CD8-positive, alpha-beta memory T cell (primary cell): ENCODE measurements around the gene NHSL1. TPM values are rescaled to one million over a fixed set of nuclear protein-coding genes. Genes with fewer than 3 reads are reported as not detected.

Experiments
- CTCF ChIA-PET: fragments of 350-600 bp; sonication (Branson Sonifier 250); formaldehyde crosslinking; loops from one replicate; lab custom pipeline; 2021; ENCODE audit warnings: antibody characterized with exemption; lab: Charles Lee
- POLR2A ChIA-PET: fragments of 350-600 bp; sonication (Branson Sonifier 250); formaldehyde crosslinking; loops from one replicate; lab custom pipeline; 2021; ENCODE audit warnings: antibody characterized with exemption; lab: Charles Lee
- DNase-seq, 5 donors: peaks; one replicate each; pipeline versions ENCODE4 v3.0.0 to v3.0.0-alpha.2; 2020 to 2022; ENCODE audit warnings: mixed read lengths in 1 of 5
- H3K27ac ChIP-seq: one replicate; pipeline ENCODE4 v1.7.0; 2013; ENCODE audit warnings: low read depth, mild to moderate bottlenecking, low read length, moderate library complexity
- H3K27me3 ChIP-seq: 2 replicates; pipeline ENCODE4 v1.7.0; 2013; ENCODE audit warnings: low read length, mild to moderate bottlenecking; ENCODE audit not compliant: insufficient read depth, poor library complexity, severe bottlenecking
- H3K36me3 ChIP-seq: 2 replicates; pipeline ENCODE4 v1.7.0; 2013; ENCODE audit warnings: mild to moderate bottlenecking, low read length, moderate library complexity; ENCODE audit not compliant: insufficient read depth
- H3K4me1 ChIP-seq: 2 replicates; pipeline ENCODE4 v1.7.0; 2013; ENCODE audit warnings: mild to moderate bottlenecking, low read length, moderate library complexity; ENCODE audit not compliant: insufficient read depth
- H3K4me3 ChIP-seq: 2 replicates; pipeline ENCODE4 v1.7.0; 2013; ENCODE audit warnings: mild to moderate bottlenecking, low read length
- H3K9me3 ChIP-seq: 2 replicates; pipeline ENCODE4 v1.7.0; 2013; ENCODE audit warnings: mild to moderate bottlenecking, low read length
- H3K27ac Mint-ChIP-seq, 8 donors: one replicate each; pipeline ENCODE4 v1.8.0; 2020 to 2021; ENCODE audit warnings: mixed read lengths in 8 of 8, mild to moderate bottlenecking in 6 of 8, inconsistent platforms in 3 of 8, moderate library complexity in 3 of 8
- H3K27me3 Mint-ChIP-seq, 2 donors: one replicate each; pipeline ENCODE4 v1.8.0; 2020 to 2021; ENCODE audit warnings: mixed read lengths in 2 of 2, mild to moderate bottlenecking in 1 of 2, moderate library complexity in 1 of 2
- H3K36me3 Mint-ChIP-seq, 3 donors: one replicate each; pipeline ENCODE4 v1.8.0; 2020 to 2021; ENCODE audit warnings: mixed read lengths in 3 of 3, inconsistent platforms in 1 of 3, mild to moderate bottlenecking in 1 of 3
- H3K4me1 Mint-ChIP-seq, 3 donors: one replicate each; pipeline ENCODE4 v1.8.0; 2020 to 2021; ENCODE audit warnings: mixed read lengths in 3 of 3, inconsistent platforms in 1 of 3, mild to moderate bottlenecking in 1 of 3
- H3K4me3 Mint-ChIP-seq, 7 donors: one replicate each; pipeline ENCODE4 v1.8.0; 2020 to 2021; ENCODE audit warnings: mixed read lengths in 7 of 7, mild to moderate bottlenecking in 6 of 7, moderate library complexity in 4 of 7, inconsistent platforms in 2 of 7
- H3K9me3 Mint-ChIP-seq, 5 donors: one replicate each; pipeline ENCODE4 v1.8.0; 2020 to 2022; ENCODE audit warnings: mixed read lengths in 5 of 5, mild to moderate bottlenecking in 3 of 5, moderate library complexity in 2 of 5, inconsistent platforms in 1 of 5
- polyA plus RNA-seq: library from polyadenylated mRNA; unstranded; fragments of 300-500 nt; fragmentation: Illumina TruSeq; gene quantifications from one replicate; pipeline ENCODE4 v1.2.3, GENCODE V29; 2021
- total RNA-seq, 2 experiments: library from RNA; stranded (reverse); gene quantifications; one replicate each; pipeline ENCODE4 v1.2.3, GENCODE V29; 2021

NHSL1 gene
- total and polyA plus RNA-seq, 3 experiments from 2014 or later: 0.71 to 0.72 TPM; not detected in 1

- H3K27me3 ChIP-seq: no peaks in the 10 kb centered on the region
- Mint-ChIP-seq H3K27ac (peak overlapping the region in 3 of 8 donors; percentile 20 to 78 (median 68)), H3K4me3 (peak overlapping the region in 1 of 7 donors; percentile 37), H3K27me3 (peaks cover 0 to 1% of the 10 kb centered on the region in 2 donors), H3K9me3 (no peaks in the 10 kb centered on the region), H3K36me3 (peaks cover 11 to 88% (median 35%) of the 10 kb centered on the region in 3 donors), H3K4me1 (peaks cover 17 to 34% (median 29%) of the 10 kb centered on the region in 3 donors)
- no peak for DNase-seq
- H3K27ac ChIP-seq: no peak overlapping the region
- H3K9me3 ChIP-seq: no peaks in the 10 kb centered on the region
- peaks cover 6% of the 10 kb centered on the region for H3K4me1 ChIP-seq
- ChIA-PET CTCF (no interaction called here), POLR2A (no interaction called here)
- H3K36me3 ChIP-seq: peaks cover 60% of the 10 kb centered on the region
- no peak overlapping the region for H3K4me3 ChIP-seq
Observed at GRCh38 chr6:138410048-138410735, 89.1 kb downstream of the NHSL1 start.

- H3K4me1 ChIP-seq: peaks cover 15% of the 10 kb centered on the region
- Mint-ChIP-seq H3K4me3 (peak overlapping the region in 1 of 7 donors; percentile 82), H3K27ac (peak overlapping the region in 6 of 8 donors; percentile 2 to 81 (median 59)), H3K9me3 (no peaks in the 10 kb centered on the region), H3K36me3 (peaks cover 4 to 61% (median 25%) of the 10 kb centered on the region in 3 donors), H3K27me3 (no peaks in the 10 kb centered on the region), H3K4me1 (peaks cover 24 to 47% (median 37%) of the 10 kb centered on the region in 3 donors)
- no peak for DNase-seq
- no peaks in the 10 kb centered on the region for H3K27me3 ChIP-seq
- H3K27ac ChIP-seq: no peak overlapping the region
- H3K9me3 ChIP-seq: no peaks in the 10 kb centered on the region
- CTCF ChIA-PET: interaction anchor here (0.8 kb wide), 1 partner anchor 23 kb away, joined by 3 read pairs; no protein-coding TSS in a partner anchor
- peaks cover 34% of the 10 kb centered on the region for H3K36me3 ChIP-seq
- POLR2A ChIA-PET: no interaction called here
- H3K4me3 ChIP-seq: no peak overlapping the region
Observed at GRCh38 chr6:138406443-138406842, 92.9 kb downstream of the NHSL1 start.

- Histone ChIP-seq H3K27me3 (no peaks in the 10 kb centered on the region), H3K4me3 (no peak overlapping the region), H3K36me3 (peaks cover 29% of the 10 kb centered on the region), H3K9me3 (no peaks in the 10 kb centered on the region), H3K4me1 (peaks cover 15% of the 10 kb centered on the region), H3K27ac (no peak overlapping the region)
- Mint-ChIP-seq H3K27me3 (no peaks in the 10 kb centered on the region), H3K4me3 (peak overlapping the region; percentile 2 to 83 (median 13)), H3K36me3 (peaks cover 0 to 56% (median 22%) of the 10 kb centered on the region in 3 donors), H3K9me3 (no peaks in the 10 kb centered on the region), H3K27ac (peak overlapping the region in 7 of 8 donors; percentile 14 to 92 (median 51)), H3K4me1 (peaks cover 20 to 43% (median 37%) of the 10 kb centered on the region in 3 donors)
- ChIA-PET POLR2A (no interaction called here), CTCF (interaction anchor here (0.8 to 2.1 kb wide), 2 partner anchors 24 to 103 kb away, joined by 3 to 7 read pairs; no protein-coding TSS in a partner anchor)
- no peak for DNase-seq
Observed at GRCh38 chr6:138405816-138406413, 93.4 kb downstream of the NHSL1 start.

GRCh38 chr6:138404666-138405337 is 94.5 kb downstream of the NHSL1 start:
- Mint-ChIP-seq H3K4me1 (peaks cover 20 to 39% (median 34%) of the 10 kb centered on the region in 3 donors), H3K9me3 (no peaks in the 10 kb centered on the region), H3K36me3 (peaks cover 0 to 46% (median 14%) of the 10 kb centered on the region in 3 donors), H3K27ac (peak overlapping the region; percentile 75 to 92 (median 86)), H3K27me3 (no peaks in the 10 kb centered on the region), H3K4me3 (peak overlapping the region; percentile 81 to 91 (median 83))
- CTCF ChIA-PET: interaction anchor here (0.6 to 2.1 kb wide), 8 partner anchors 20 to 410 kb away, joined by 3 to 7 read pairs (median 4); no protein-coding TSS in a partner anchor
- H3K4me3 ChIP-seq: peak overlapping the region; percentile 94
- peak overlapping the region; percentile 58 for H3K27ac ChIP-seq
- peaks cover 24% of the 10 kb centered on the region for H3K36me3 ChIP-seq
- no peaks in the 10 kb centered on the region for H3K27me3 ChIP-seq
- peak; percentile 10 to 58 (median 27) for DNase-seq
- H3K4me1 ChIP-seq: peaks cover 15% of the 10 kb centered on the region
- H3K9me3 ChIP-seq: no peaks in the 10 kb centered on the region
- POLR2A ChIA-PET: interaction anchor here (0.8 kb wide), 1 partner anchor 12 kb away, joined by 3 read pairs; no protein-coding TSS in a partner anchor

GRCh38 chr6:138403801-138404665 is 95.3 kb downstream of the NHSL1 start, which contains the start of gene HEBP2:
Gene HEBP2, plus strand, starts transcription at chr6:138404223. Its CDS starts 273 bp downstream, at chr6:138404496.
- DNase-seq: peak; percentile 86 to 95 (median 90)
- peak within 1 kb of the TSS; percentile 81 to 91 (median 86) for H3K4me3 Mint-ChIP-seq
- Histone ChIP-seq H3K4me1 (peaks cover 15% of the 10 kb centered on the region), H3K36me3 (peaks cover 17% of the 10 kb centered on the region), H3K27ac (peak within 1 kb of the TSS; percentile 75), H3K4me3 (peak within 1 kb of the TSS; percentile 94), H3K27me3 (no peaks in the 10 kb centered on the region), H3K9me3 (no peaks in the 10 kb centered on the region)
- H3K27me3 Mint-ChIP-seq: no peaks in the 10 kb centered on the region
- ChIA-PET POLR2A (interaction anchor here (0.6 to 0.8 kb wide), 2 partner anchors 11 to 1228 kb away, joined by 3 to 5 read pairs; no protein-coding TSS in a partner anchor), CTCF (interaction anchor here (0.6 to 2.1 kb wide), 10 partner anchors 12 to 411 kb away, joined by 3 to 7 read pairs (median 4); no protein-coding TSS in a partner anchor)
- peak within 1 kb of the TSS; percentile 78 to 92 (median 86) for H3K27ac Mint-ChIP-seq
- no peaks in the 10 kb centered on the region for H3K9me3 Mint-ChIP-seq
- peaks cover 0 to 39% (median 7%) of the 10 kb centered on the region in 3 donors for H3K36me3 Mint-ChIP-seq
- H3K4me1 Mint-ChIP-seq: peaks cover 18 to 32% (median 27%) of the 10 kb centered on the region in 3 donors

- CTCF ChIA-PET: interaction anchor here (0.7 to 2.1 kb wide), 9 partner anchors 11 to 295 kb away, joined by 3 to 7 read pairs (median 5); no protein-coding TSS in a partner anchor
Observed at GRCh38 chr6:138403324-138403800, 95.9 kb downstream of the NHSL1 start.

More at GRCh38 chr6:138403324-138403800, 95.9 kb downstream of the NHSL1 start:
- POLR2A ChIA-PET: interaction anchor here (0.6 kb wide), 1 partner anchor 1229 kb away, joined by 5 read pairs; no protein-coding TSS in a partner anchor
- Histone ChIP-seq H3K36me3 (peaks cover 12% of the 10 kb centered on the region), H3K4me1 (peaks cover 15% of the 10 kb centered on the region), H3K9me3 (no peaks in the 10 kb centered on the region), H3K27ac (peak overlapping the region; percentile 75), H3K27me3 (no peaks in the 10 kb centered on the region), H3K4me3 (peak overlapping the region; percentile 94)
- peak overlapping the region; percentile 20 to 84 (median 68) for H3K27ac Mint-ChIP-seq
- H3K27me3 Mint-ChIP-seq: no peaks in the 10 kb centered on the region
- DNase-seq: peak in 3 of 5 donors; percentile 8 to 58 (median 24)
- peak overlapping the region; percentile 81 to 88 (median 85) for H3K4me3 Mint-ChIP-seq
- H3K9me3 Mint-ChIP-seq: no peaks in the 10 kb centered on the region
- peaks cover 0 to 32% (median 4%) of the 10 kb centered on the region in 3 donors for H3K36me3 Mint-ChIP-seq
- peaks cover 14 to 28% (median 23%) of the 10 kb centered on the region in 3 donors for H3K4me1 Mint-ChIP-seq
